ENCODE results near the gene TBX21. TPM values are rescaled to one million over a fixed set of nuclear protein-coding genes. Genes with fewer than 3 reads are reported as not detected.

TBX21 gene
- total RNA-seq, 1 donor from 2014 or later: not detected

DNA sequence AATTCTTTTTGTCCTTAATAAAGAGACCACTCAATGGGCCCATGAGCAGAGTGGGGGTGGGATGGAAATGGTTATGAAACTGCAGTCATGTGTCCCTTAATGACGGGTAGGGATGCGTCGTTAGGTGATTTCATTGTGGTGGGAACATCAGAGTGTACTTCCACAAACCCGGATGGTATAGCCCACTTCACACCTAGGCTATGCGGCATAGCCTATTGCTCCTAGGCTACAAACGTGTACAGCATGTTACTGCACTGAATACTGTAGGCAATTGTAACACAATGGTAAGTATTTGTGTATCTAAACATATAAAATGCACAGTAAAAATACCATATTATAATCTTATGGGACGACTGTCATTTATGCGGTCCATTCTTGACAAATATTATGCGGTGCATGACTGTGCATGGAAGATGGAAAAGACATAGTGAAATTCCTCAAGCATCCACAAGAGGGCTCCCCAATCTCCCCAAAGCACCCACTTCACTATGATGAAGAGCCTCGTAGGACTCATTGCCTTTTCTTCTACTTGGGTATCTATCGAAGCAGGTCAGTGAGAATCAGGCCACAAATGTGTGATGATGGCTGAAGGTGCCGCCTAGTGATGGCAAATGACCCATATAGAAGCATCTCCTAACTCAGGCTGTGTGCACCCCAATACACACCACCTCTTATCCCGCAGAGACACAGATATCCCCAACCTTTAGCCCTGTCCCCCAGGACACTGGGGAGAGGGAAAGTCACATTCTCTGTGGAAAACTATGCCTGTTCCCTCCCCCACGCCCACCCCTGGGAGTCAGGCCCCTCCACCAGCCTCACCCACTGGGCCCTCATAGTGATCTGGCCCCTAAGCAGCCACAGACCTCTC lies 43.5 kb downstream of the TBX21 start:
- peak; percentile 70 for ATAC-seq

DNA sequence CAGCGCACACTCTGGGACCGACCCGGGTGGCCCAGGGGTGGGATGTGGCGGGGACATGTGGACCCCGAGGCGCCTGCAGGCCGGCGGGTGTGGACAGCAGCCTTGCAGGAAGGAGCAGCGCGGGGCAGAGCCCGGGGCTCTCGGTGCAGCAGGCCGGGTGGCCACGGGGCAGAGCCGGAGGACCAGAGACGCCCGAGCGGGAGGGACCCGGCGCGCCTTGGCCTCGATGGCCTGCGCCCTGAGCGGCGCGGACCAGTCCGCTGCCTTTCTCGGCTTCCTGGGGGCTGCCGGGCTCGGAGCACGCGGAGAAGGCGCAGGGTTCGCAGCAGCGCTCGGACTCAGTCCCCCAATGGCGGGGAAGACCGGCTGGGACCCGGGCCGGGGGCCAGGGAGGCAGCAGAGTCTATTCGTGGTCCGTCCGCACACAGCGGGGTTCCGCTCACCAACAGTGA lies 45.2 kb downstream of the TBX21 start:
- ATAC-seq: no peak

DNA sequence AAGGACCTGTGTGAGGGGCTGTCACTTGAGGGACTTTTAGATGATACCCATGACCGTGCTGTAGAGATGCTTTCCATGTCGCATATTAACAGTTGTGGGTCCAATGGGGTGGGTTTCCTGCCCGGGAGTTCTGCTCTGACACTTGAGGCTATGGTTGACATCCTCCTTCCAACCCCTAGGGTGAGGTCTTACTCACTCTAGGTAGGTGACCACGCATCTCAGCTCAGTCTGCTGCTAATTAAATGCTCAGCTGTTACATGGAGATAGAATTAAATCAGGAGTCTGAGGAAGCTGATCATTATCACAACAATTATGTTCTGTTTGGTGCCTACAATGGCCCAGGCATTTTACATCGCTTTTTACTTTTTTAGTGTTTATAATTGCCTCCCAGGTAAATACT lies 48.4 kb downstream of the TBX21 start:
- ATAC-seq: no peak

DNA sequence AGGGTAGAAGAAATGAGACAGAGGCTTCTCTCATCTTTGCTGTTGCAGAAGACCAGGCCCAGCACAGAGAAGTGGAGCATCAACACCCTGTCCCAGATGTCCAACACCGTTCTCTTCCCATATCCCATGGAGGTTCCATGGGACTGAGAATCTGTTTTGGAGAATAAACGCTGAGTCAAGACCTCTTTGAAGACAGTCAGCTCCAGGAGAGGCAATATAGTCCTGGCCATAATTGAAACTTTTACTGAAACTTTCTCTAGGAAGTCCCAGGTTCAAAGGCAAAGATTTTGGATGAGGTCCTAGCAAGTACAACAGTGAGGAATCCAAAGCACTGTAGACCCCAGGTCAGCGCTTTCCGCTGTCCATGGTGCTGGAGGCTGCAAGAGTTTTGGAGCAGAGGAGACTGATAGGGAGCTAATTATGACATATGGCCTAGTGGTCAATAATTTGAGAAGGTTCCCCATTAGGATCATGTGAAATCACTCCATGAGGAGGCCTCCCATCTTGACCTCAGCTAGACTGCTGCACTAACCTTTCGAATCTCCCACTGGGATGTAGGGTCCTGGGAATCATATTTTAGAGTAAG lies 52.6 kb downstream of the TBX21 start:
- no peak for ATAC-seq

DNA sequence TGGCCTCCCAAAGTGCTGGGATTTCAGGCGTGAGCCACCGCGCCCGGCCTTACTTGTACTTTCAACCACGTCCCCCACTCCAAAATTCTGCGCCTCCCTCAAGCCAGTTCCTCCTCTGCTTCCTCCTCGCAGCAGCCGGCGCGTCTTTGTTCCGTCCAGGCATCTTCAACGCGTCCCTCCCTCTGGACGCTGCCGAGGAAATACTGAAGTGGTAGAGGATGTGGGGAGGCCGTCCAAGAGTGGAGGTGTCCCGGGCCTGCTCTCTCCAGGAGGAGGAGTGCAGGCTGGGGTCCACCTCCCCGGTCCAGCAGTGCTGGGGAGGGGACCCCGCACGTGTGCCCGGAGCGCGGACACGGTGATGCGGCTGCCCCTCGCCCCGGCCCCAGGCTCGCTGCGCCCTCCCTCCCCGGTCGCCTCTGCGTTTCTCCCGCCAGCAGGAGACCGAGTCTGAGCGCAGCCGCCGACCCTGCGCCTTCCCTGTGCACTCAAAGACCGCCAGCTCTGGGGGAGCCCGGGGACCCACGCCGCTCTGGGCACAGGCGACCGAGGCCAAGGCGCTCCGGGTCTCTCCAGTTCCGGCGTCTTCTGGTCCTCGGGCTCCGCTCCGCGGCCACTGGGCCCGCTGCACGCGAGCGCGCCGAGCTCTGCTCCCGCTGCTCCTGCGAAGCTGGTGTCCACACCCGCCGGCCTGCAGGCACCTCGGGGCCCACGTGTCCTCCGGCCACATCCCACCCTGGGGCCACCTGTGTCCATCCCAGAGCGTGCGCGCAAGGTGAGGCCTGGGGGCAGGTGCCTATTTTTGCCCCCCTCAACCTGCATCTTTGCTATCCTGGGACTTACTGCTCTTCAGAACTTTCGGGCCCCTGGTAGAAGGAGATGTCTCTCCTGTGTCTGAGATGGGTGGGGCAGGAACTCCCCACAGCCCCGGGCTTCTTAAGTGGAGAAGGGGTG lies 56.9 kb downstream of the TBX21 start:
- peak; percentile 77 for ATAC-seq

DNA sequence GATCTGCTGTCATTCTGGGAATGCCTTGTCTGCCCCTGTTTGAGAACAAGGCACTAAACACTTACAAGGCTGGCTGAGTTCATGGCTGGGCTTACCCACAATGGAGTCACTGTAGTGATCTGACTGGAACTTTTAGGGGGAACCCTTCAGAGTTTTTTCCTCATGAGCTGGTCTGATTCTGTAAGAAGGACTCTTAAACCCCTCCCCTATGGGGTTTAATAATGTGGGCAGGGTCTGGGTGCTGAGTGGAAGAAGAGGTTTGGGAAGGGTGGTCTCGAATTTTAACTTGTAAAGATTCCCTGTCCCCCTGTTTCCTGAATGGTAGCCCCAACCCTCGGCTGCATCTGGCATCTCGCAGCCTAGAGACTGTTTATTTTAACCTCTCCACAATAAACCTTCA lies 58.0 kb downstream of the TBX21 start:
- ATAC-seq: no peak

DNA sequence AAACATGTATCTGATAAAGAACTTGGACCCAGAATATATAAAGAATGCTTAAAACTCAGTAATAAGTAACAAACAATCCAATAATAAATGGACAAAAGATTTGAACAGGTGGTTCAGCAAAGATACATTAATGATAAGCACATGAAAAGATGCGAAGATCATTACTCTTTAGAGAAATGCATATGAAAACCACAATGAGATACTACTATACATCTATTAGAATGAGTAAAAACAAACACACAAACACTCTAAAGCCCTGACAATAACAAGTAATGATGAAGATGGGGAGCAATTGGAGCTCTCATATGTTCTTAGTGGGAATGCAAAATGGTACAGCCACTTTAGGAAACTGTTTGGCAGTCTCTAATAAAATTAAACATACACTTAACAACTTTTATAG lies 59.4 kb downstream of the TBX21 start:
- no peak for ATAC-seq

DNA sequence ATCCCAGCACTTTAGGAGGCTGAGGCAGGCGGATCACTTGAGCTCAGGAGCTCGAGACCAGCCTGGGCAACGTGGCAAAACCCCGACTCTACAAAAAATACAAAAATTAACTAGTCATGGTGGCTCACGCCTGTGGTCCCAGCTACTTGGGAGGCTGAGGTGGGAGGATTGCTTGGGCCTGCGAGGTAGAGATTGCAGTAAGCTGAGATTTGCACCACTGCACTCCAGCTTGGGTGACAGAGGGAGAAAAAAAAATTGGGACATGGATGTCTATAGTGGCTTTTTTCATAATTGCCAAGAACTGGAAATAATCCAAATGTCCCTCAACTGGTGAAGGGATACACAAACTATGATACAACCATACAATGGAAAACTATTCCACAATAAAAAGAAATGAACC lies 59.9 kb downstream of the TBX21 start:
- ATAC-seq: no peak

Other genes starting within 250 kb of the TBX21 start
- 181 TPM for gene NPEPPS, start 202.1 kb upstream of the TBX21 start, total RNA-seq
- 232 TPM for gene KPNB1, start 83.3 kb upstream of the TBX21 start, total RNA-seq
- gene TBKBP1, start 39.1 kb upstream of the TBX21 start, total RNA-seq: 3.1 TPM
- 1.8 TPM for gene OSBPL7, start 88.6 kb downstream of the TBX21 start, total RNA-seq
- 26.7 TPM for gene MRPL10, start 98.3 kb downstream of the TBX21 start, total RNA-seq
- gene LRRC46, start 98.4 kb downstream of the TBX21 start, total RNA-seq: 0.28 TPM
- gene SCRN2, start 108.0 kb downstream of the TBX21 start, total RNA-seq: 21.2 TPM
- gene SP6, start 117.9 kb downstream of the TBX21 start, total RNA-seq: 5.9 TPM
- 12.7 TPM for gene SP2, start 163.0 kb downstream of the TBX21 start, total RNA-seq
- 33.3 TPM for gene PNPO, start 208.3 kb downstream of the TBX21 start, total RNA-seq
- 11.0 TPM for gene PRR15L, start 224.6 kb downstream of the TBX21 start, total RNA-seq
- gene CDK5RAP3, start 237.9 kb downstream of the TBX21 start, total RNA-seq: 73.4 TPM